NB4 (cell line): ENCODE results near the gene CMYA5.

Experiments used
- MYC ChIP-seq: IDR thresholded peaks from 2 replicates; pipeline ENCODE4 v1.6.1; 2011; ENCODE audit warnings: low read depth, low read length
- POLR2A ChIP-seq: IDR thresholded peaks from 2 replicates; pipeline ENCODE4 v1.6.1; 2011; ENCODE audit warnings: mild to moderate bottlenecking; ENCODE audit not compliant: insufficient read length; ENCODE audit errors: extremely low read depth
- TF ChIP-seq, protein P1 (sequence below): IDR thresholded peaks from one replicate; pipeline ENCODE4 v1.5.1; 2012; ENCODE audit warnings: low read depth, low read length
- TF ChIP-seq, protein P2 (sequence below): IDR thresholded peaks from 2 replicates; pipeline ENCODE4 v1.6.1; 2011; ENCODE audit warnings: low read depth, low read length

DNA sequence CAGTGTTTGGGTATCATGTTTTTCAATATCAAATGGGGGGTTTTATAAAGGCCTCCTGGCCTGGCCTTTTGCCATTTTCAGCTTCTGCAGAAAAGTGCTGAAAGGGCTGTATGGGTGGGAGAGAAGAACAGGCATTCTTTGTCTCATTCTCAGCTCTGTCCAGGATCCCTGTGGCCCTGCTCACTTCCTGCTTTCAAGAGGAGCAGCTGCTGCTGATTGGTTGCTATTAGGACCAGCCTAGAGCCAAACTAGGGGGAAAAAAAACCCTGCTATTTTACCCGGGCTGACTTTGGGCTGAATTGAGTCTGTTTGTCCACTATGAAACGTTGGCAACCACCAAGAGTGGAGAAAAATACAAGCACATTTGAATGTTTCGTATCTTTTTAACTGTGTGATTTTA lies 117.1 kb downstream of the CMYA5 start:
- TF ChIP-seq, protein P1, sequence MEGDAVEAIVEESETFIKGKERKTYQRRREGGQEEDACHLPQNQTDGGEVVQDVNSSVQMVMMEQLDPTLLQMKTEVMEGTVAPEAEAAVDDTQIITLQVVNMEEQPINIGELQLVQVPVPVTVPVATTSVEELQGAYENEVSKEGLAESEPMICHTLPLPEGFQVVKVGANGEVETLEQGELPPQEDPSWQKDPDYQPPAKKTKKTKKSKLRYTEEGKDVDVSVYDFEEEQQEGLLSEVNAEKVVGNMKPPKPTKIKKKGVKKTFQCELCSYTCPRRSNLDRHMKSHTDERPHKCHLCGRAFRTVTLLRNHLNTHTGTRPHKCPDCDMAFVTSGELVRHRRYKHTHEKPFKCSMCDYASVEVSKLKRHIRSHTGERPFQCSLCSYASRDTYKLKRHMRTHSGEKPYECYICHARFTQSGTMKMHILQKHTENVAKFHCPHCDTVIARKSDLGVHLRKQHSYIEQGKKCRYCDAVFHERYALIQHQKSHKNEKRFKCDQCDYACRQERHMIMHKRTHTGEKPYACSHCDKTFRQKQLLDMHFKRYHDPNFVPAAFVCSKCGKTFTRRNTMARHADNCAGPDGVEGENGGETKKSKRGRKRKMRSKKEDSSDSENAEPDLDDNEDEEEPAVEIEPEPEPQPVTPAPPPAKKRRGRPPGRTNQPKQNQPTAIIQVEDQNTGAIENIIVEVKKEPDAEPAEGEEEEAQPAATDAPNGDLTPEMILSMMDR: no peak
- TF ChIP-seq POLR2A: no peak
- TF ChIP-seq, protein P2, sequence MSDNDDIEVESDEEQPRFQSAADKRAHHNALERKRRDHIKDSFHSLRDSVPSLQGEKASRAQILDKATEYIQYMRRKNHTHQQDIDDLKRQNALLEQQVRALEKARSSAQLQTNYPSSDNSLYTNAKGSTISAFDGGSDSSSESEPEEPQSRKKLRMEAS: no peak
- TF ChIP-seq MYC: no peak
